ENCODE results near the gene ZMYND11.

The ZMYND11 gene

DNA sequence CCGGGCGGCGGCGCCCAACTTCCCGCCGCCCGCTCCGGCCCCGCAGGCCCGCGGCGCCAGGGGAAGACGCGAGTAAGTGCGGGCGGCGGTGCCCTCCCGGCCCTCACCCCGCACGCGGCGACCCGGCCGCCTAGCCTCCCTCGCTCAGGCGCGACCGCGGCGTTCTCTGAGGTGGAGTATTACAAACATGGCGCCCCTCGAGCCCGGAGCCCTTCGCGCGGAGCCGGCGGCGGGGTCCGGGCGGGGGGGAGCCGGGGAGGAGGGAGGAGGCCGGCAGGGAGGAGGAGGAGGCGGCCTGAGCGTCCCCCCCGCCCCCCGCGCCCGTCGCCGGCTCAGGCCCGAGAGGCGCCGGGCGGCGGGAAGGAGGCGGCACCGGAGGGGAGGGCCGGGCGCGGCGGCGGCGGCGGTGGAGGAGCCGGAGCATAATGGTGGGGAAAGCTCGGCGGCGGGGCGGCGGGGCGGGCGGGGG, at the start of gene ZMYND11:
Gene ZMYND11, plus strand, starts transcription at position 324 of the 469 bp plus-strand sequence. CDS start 44,558 bp downstream, outside the sequence.
- peaks cover 48% of the 10 kb centered on the region for H3K4me1 ChIP-seq (ENCODE audit: insufficient read depth, low read length, poor library complexity, severe bottlenecking)
- H3K27me3 ChIP-seq (ENCODE audit: insufficient read depth, low read length, poor library complexity, severe bottlenecking): no peaks in the 10 kb centered on the region
- peak within 1 kb of the TSS; percentile 87 for H3K4me3 ChIP-seq (ENCODE audit: low read length, poor library complexity, severe bottlenecking)
- H3K9ac ChIP-seq (ENCODE audit: low read depth, low read length, poor library complexity, severe bottlenecking): peak within 1 kb of the TSS; percentile 86
- H3F3A ChIP-seq (ENCODE audit: low read depth): no peaks in the 10 kb centered on the region
- H4K20me1 ChIP-seq (ENCODE audit: insufficient read depth, low read length, poor library complexity, severe bottlenecking): peaks cover 33% of the 10 kb centered on the region
- peaks cover 64% of the 10 kb centered on the region for H3K79me2 ChIP-seq (ENCODE audit: insufficient read depth, low read length)
- no peaks in the 10 kb centered on the region for H3K36me3 ChIP-seq (ENCODE audit: insufficient read depth, low read length)
- peak within 1 kb of the TSS; percentile 95 for H2AFZ ChIP-seq (ENCODE audit: low read length)
- TF ChIP-seq EZH2phosphoT487 (IDR thresholded peaks at IDR 0.05; ENCODE audit: borderline replicate concordance): no peak
- no peak for TF ChIP-seq CTCF (conservative IDR thresholded peaks at IDR 0.05; ENCODE audit: low read length)
- H3K9me2 ChIP-seq (replicated peaks; ENCODE audit: low read depth, low read length): no peaks in the 10 kb centered on the region
- peak within 1 kb of the TSS; percentile 90 for H3K4me2 ChIP-seq (ENCODE audit: low read depth, low read length, poor library complexity, severe bottlenecking)
- no peaks in the 10 kb centered on the region for H3K9me3 ChIP-seq (ENCODE audit: insufficient read depth, low read depth, low read length)

DNA sequence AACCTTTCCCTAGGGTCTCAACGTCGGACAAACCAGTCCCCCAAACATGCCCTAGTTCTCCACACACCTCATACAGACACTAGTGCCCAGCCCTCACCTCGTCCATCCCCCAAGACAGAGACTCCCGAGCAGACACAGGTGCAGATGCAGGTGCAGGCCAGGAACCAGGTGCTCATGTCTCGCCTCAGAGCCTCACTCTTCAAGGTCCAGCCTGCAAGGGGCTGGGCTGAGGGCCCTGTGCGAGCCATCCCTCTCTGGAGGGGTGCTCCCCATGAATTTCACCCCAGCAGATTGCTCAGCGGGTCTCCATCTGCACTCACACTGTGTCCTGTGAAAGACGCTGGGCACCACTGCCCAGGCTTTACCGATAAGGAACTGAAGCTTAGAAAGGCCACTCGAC, 49.2 kb upstream of the ZMYND11 start:
- no peak overlapping the region for H3K4me3 ChIP-seq (ENCODE audit: low read length, poor library complexity, severe bottlenecking)
- H3K79me2 ChIP-seq (ENCODE audit: insufficient read depth, low read length): no peaks in the 10 kb centered on the region
- H4K20me1 ChIP-seq (ENCODE audit: insufficient read depth, low read length, poor library complexity, severe bottlenecking): no peaks in the 10 kb centered on the region
- no peaks in the 10 kb centered on the region for H3K27me3 ChIP-seq (ENCODE audit: insufficient read depth, low read length, poor library complexity, severe bottlenecking)
- H3K4me2 ChIP-seq (ENCODE audit: low read depth, low read length, poor library complexity, severe bottlenecking): no peak overlapping the region
- H2AFZ ChIP-seq (ENCODE audit: low read length): no peak overlapping the region
- no peaks in the 10 kb centered on the region for H3F3A ChIP-seq (ENCODE audit: low read depth)
- no peaks in the 10 kb centered on the region for H3K9me2 ChIP-seq (replicated peaks; ENCODE audit: low read depth, low read length)
- no peaks in the 10 kb centered on the region for H3K9me3 ChIP-seq (ENCODE audit: insufficient read depth, low read depth, low read length)
- TF ChIP-seq EZH2phosphoT487 (IDR thresholded peaks at IDR 0.05; ENCODE audit: borderline replicate concordance): no peak
- no peak for TF ChIP-seq CTCF (conservative IDR thresholded peaks at IDR 0.05; ENCODE audit: low read length)
- peaks cover 16% of the 10 kb centered on the region for H3K4me1 ChIP-seq (ENCODE audit: insufficient read depth, low read length, poor library complexity, severe bottlenecking)
- no peak overlapping the region for H3K9ac ChIP-seq (ENCODE audit: low read depth, low read length, poor library complexity, severe bottlenecking)
- no peaks in the 10 kb centered on the region for H3K36me3 ChIP-seq (ENCODE audit: insufficient read depth, low read length)

DNA sequence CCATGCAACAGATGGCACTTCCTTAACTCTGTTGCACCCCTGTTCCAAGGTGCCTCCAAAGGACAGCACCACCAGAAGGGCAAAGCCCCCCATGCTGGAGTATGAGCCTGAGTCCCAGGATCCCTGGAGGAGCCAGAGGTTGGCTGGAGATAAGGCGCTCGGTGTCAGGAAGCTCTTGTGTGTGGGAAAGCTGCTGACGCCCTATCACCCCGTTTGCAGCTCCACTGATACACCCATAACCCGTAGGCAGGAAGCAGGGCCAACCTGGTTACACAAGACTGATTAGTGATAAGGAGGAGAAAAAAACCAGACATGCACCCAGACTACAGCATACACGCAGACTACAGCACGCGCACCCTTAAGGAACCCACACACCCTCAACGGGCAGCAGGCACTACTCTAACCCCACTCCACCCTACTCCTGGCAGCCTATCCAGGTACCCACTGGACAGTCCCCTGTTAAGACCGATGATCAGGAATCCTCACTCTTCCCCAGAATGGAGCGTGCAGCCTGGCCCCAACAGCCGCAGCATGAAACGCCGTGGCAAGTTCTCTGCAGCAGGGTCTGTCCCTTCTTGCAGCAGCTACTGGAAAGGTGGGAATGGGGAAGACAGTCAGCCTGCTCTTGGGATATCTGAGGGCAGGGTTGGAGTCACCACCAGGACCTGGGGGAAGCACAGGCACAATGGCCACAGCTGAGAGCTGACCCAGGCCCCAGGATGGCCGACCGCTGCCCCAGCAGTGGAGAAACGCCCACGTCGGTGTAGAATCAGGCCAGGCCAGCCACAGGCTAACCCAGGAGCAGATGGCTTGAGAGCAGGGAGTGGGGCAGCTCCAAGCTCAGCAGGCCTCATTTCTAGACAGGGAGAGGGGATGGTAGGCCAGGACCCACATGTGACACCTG, 47.8 kb upstream of the ZMYND11 start:
- Histone ChIP-seq H3K27me3 (ENCODE audit: insufficient read depth, low read length, poor library complexity, severe bottlenecking) (no peaks in the 10 kb centered on the region), H3K36me3 (ENCODE audit: insufficient read depth, low read length) (no peaks in the 10 kb centered on the region), H3K9me3 (ENCODE audit: insufficient read depth, low read depth, low read length) (no peaks in the 10 kb centered on the region), H3K4me2 (ENCODE audit: low read depth, low read length, poor library complexity, severe bottlenecking) (peak overlapping the region; percentile 43), H3K79me2 (ENCODE audit: insufficient read depth, low read length) (no peaks in the 10 kb centered on the region), H4K20me1 (ENCODE audit: insufficient read depth, low read length, poor library complexity, severe bottlenecking) (no peaks in the 10 kb centered on the region), H2AFZ (ENCODE audit: low read length) (no peak overlapping the region), H3K4me3 (ENCODE audit: low read length, poor library complexity, severe bottlenecking) (no peak overlapping the region), H3K9ac (ENCODE audit: low read depth, low read length, poor library complexity, severe bottlenecking) (no peak overlapping the region), H3K4me1 (ENCODE audit: insufficient read depth, low read length, poor library complexity, severe bottlenecking) (peaks cover 16% of the 10 kb centered on the region), H3F3A (ENCODE audit: low read depth) (no peaks in the 10 kb centered on the region), H3K9me2 (replicated peaks; ENCODE audit: low read depth, low read length) (no peaks in the 10 kb centered on the region)
- no peak for TF ChIP-seq CTCF (conservative IDR thresholded peaks at IDR 0.05; ENCODE audit: low read length)
- TF ChIP-seq EZH2phosphoT487 (IDR thresholded peaks at IDR 0.05; ENCODE audit: borderline replicate concordance): no peak

Data from Loucy (cell line).